Gastrocnemius medialis (tissue), 4 donors: ENCODE data around the gene ENPP5.

Source experiments
- POLR2A ChIP-seq, 2 donors: fragments of 450-650 bp; IDR thresholded peaks; one replicate each; pipeline ENCODE4 v1.6.1; 2017; ENCODE audit warnings: antibody characterized with exemption in 2 of 2, mild to moderate bottlenecking in 2 of 2, moderate library complexity in 2 of 2
- TF ChIP-seq, protein P1 (sequence below), 5 experiments: fragments of 450-650 bp in 3 of 5; fragments of 200-600 bp in 2 of 5; sonication (generic) in 2 of 5; IDR thresholded peaks in 4 of 5; conservative IDR thresholded peaks in 1 of 5; 1 replicate in 4 of 5; 2 replicates in 1 of 5; pipeline ENCODE4 v1.5.1; 2016 to 2019; ENCODE audit warnings: antibody characterized with exemption in 5 of 5, mild to moderate bottlenecking in 3 of 5, moderate library complexity in 3 of 5

DNA sequence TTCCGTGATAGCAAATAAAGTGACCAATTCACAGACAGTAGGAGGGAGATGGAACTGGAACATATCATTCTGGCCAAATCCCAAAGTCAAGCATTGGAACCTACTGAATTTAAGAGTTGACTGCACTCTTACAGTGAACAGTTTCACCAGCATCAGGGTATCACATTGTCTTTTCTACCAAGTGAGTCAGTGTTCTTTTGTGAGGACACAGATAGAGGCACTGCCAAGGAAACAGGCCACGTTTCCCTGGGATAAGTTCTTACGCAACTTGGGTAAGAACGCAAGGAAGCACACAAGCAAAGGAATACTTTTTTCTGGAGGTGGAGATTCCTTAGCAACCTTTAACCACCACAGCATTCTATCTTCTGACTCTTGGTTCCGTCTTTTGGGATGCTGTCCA, 28.6 kb upstream of the ENPP5 start:
- no peak for TF ChIP-seq POLR2A (IDR thresholded peaks at IDR 0.05)
- TF ChIP-seq, protein P1, sequence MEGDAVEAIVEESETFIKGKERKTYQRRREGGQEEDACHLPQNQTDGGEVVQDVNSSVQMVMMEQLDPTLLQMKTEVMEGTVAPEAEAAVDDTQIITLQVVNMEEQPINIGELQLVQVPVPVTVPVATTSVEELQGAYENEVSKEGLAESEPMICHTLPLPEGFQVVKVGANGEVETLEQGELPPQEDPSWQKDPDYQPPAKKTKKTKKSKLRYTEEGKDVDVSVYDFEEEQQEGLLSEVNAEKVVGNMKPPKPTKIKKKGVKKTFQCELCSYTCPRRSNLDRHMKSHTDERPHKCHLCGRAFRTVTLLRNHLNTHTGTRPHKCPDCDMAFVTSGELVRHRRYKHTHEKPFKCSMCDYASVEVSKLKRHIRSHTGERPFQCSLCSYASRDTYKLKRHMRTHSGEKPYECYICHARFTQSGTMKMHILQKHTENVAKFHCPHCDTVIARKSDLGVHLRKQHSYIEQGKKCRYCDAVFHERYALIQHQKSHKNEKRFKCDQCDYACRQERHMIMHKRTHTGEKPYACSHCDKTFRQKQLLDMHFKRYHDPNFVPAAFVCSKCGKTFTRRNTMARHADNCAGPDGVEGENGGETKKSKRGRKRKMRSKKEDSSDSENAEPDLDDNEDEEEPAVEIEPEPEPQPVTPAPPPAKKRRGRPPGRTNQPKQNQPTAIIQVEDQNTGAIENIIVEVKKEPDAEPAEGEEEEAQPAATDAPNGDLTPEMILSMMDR (IDR thresholded peaks at IDR 0.05 in 4 of 5, conservative IDR thresholded peaks at IDR 0.05 in 1 of 5), result no peak
